Astrocyte (in vitro differentiated cells and primary cell): ENCODE measurements around the gene JMJD6. TPM values are rescaled to one million over a fixed set of nuclear protein-coding genes. Genes with fewer than 3 reads are reported as not detected.

Experiments
- DNase-seq: peaks from one replicate; pipeline ENCODE4 v3.0.0-alpha.2; 2010; ENCODE audit warnings: low read depth
- FAIRE-seq: peaks from 2 replicates; lab custom pipeline; 2011; peaks lifted over from hg19 to GRCh38; lab: Jason Lieb, UNC
- H2AFZ ChIP-seq: 2 replicates; pipeline ENCODE4 v1.6.0; 2012; ENCODE audit warnings: low read depth, low read length, inconsistent platforms
- H3K27ac ChIP-seq: 2 replicates; pipeline ENCODE4 v1.5.1; 2011; ENCODE audit warnings: low read depth, low read length, inconsistent platforms
- H3K27me3 ChIP-seq: 2 replicates; pipeline ENCODE4 v1.6.0; 2011; ENCODE audit warnings: low read length, inconsistent platforms; ENCODE audit not compliant: insufficient read depth
- H3K36me3 ChIP-seq: 2 replicates; pipeline ENCODE4 v1.5.1; 2011; ENCODE audit warnings: low read length, inconsistent platforms; ENCODE audit not compliant: insufficient read depth
- H3K4me1 ChIP-seq: 2 replicates; pipeline ENCODE4 v1.5.1; 2011; ENCODE audit warnings: low read length, inconsistent platforms; ENCODE audit not compliant: insufficient read depth
- H3K4me2 ChIP-seq: 2 replicates; pipeline ENCODE4 v1.6.0; 2012; ENCODE audit warnings: low read length, inconsistent platforms
- H3K4me3 ChIP-seq: 2 replicates; pipeline ENCODE4 v1.5.1; 2011; ENCODE audit warnings: low read depth, mild to moderate bottlenecking, low read length, inconsistent platforms; ENCODE audit not compliant: insufficient read depth
- H3K79me2 ChIP-seq: 2 replicates; pipeline ENCODE4 v1.6.0; 2012; ENCODE audit warnings: mild to moderate bottlenecking, low read length, inconsistent platforms; ENCODE audit not compliant: insufficient read depth
- H3K9ac ChIP-seq: 2 replicates; pipeline ENCODE4 v1.6.0; 2012; ENCODE audit warnings: mild to moderate bottlenecking, low read length, inconsistent platforms
- H3K9me3 ChIP-seq: 2 replicates; pipeline ENCODE4 v1.5.1; 2012; ENCODE audit warnings: low read depth, mild to moderate bottlenecking, low read length, inconsistent platforms; ENCODE audit not compliant: insufficient read depth
- H4K20me1 ChIP-seq: 2 replicates; pipeline ENCODE4 v1.6.0; 2012; ENCODE audit warnings: low read length, inconsistent platforms; ENCODE audit not compliant: insufficient read depth
- H3K27ac Mint-ChIP-seq: one replicate; pipeline ENCODE4 v1.8.0; 2021; ENCODE audit warnings: mild to moderate bottlenecking, mixed read lengths; ENCODE audit not compliant: unreplicated experiment
- H3K27me3 Mint-ChIP-seq: one replicate; pipeline ENCODE4 v1.8.0; 2021; ENCODE audit warnings: low read depth, mixed read lengths; ENCODE audit not compliant: unreplicated experiment
- H3K36me3 Mint-ChIP-seq: one replicate; pipeline ENCODE4 v1.8.0; 2021; ENCODE audit warnings: low read depth, mixed read lengths; ENCODE audit not compliant: unreplicated experiment
- H3K4me1 Mint-ChIP-seq: one replicate; pipeline ENCODE4 v1.8.0; 2021; ENCODE audit warnings: low read depth, mixed read lengths; ENCODE audit not compliant: unreplicated experiment
- H3K4me3 Mint-ChIP-seq: one replicate; pipeline ENCODE4 v1.8.0; 2021; ENCODE audit warnings: mild to moderate bottlenecking, moderate library complexity, mixed read lengths; ENCODE audit not compliant: unreplicated experiment
- H3K9me3 Mint-ChIP-seq: one replicate; pipeline ENCODE4 v1.8.0; 2021; ENCODE audit warnings: mild to moderate bottlenecking, mixed read lengths; ENCODE audit not compliant: unreplicated experiment
- CTCF ChIP-seq: IDR thresholded peaks from 2 replicates; pipeline ENCODE4 v1.5.1; 2011; ENCODE audit warnings: low read depth, mild to moderate bottlenecking, inconsistent platforms, low read length, moderate library complexity; ENCODE audit not compliant: insufficient read depth
- EZH2 ChIP-seq: IDR thresholded peaks from 2 replicates; pipeline ENCODE4 v1.6.1; 2012; ENCODE audit warnings: mild to moderate bottlenecking, low read length, inconsistent platforms; ENCODE audit not compliant: insufficient read depth
- total RNA-seq: library from RNA; stranded (reverse); gene quantifications from 2 replicates; pipeline ENCODE4 v1.2.1, GENCODE V29; 2021

Gene JMJD6
- total RNA-seq, 1 donor from 2014 or later, result 45.5 TPM

DNA sequence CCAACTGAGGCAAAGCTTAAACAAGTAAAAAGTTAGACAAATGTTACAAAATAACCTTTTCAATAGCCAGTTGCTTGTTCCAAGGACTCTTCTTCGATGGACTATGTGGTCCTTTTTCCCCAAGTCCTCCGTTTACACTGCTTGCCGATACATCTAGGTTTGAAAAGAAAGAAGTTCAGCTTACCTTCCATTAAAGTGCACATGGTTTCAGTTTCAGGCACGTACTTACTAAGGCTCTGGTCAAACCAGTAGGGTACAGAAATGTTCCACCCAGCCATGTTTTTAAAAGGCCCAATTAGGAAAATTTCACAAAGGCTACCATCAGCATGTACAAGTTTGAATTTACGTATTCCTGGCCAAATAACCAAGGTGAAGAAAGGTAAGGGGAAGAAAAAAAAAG lies 8.6 kb upstream of the JMJD6 start:
- DNase-seq, result no peak
- peaks cover 80% of the 10 kb centered on the region for H3K79me2 ChIP-seq
- H3K4me1 Mint-ChIP-seq, result peaks cover 18% of the 10 kb centered on the region

DNA sequence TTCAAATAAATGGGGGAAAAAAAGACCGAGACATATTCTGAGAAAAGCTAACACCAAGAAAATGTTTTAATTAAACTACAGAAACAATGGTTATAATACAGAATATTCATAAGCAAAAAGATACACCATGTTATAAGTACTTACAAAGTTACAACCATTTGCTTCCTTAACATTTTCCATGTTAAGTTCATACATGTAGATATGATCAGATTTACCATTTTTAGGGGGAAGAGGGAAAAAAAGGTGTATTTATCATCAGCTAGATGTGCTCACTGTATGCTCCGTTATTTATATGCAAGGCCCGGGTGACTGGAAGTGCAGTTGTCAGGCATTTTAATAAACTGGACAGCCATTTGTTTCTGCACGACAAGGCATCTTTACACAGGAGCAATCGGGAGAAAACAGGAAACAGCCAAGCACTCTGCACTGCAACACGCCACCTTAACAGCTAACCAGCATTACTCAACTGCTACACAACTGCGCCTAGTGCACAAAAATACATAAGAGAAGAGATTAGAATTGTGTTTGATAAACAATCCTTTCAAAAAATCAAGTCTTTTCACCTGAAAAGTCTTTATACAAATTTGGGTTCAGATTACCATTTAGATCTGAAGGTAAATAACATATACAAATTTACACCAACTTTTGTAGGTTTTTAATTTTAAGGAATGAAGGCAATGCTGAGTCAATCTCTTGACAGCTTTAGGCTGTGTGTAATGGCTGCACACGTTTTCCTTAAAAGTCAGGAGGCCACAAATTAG lies 7.9 kb upstream of the JMJD6 start:
- Histone ChIP-seq H3K27ac (peak overlapping the region; percentile 18), H3K27me3 (no peaks in the 10 kb centered on the region), H3K4me3 (peak overlapping the region; percentile 92), H3K4me2 (peak overlapping the region; percentile 89), H3K9me3 (no peaks in the 10 kb centered on the region), H3K4me1 (peaks cover 35% of the 10 kb centered on the region), H2AFZ (no peak overlapping the region), H3K79me2 (peaks cover 81% of the 10 kb centered on the region), H3K9ac (peak overlapping the region; percentile 98), H4K20me1 (peaks cover 58% of the 10 kb centered on the region), H3K36me3 (peaks cover 45% of the 10 kb centered on the region)
- no peaks in the 10 kb centered on the region for H3K9me3 Mint-ChIP-seq
- DNase-seq (no peak), FAIRE-seq (no peak)
- peaks cover 18% of the 10 kb centered on the region for H3K36me3 Mint-ChIP-seq
- no peak for TF ChIP-seq EZH2
- peaks cover 20% of the 10 kb centered on the region for H3K4me1 Mint-ChIP-seq
- H3K27me3 Mint-ChIP-seq, result no peaks in the 10 kb centered on the region
- H3K27ac Mint-ChIP-seq, result no peak overlapping the region
- peak overlapping the region; percentile 99 for H3K4me3 Mint-ChIP-seq

More for the DNA sequence above, 8.6 kb upstream of the JMJD6 start:
- H2AFZ ChIP-seq, result no peak overlapping the region
- H3K4me3 ChIP-seq, result peak overlapping the region; percentile 92
- peak overlapping the region; percentile 89 for H3K4me2 ChIP-seq
- peaks cover 35% of the 10 kb centered on the region for H3K4me1 ChIP-seq
- no peak for FAIRE-seq
- peak overlapping the region; percentile 18 for H3K27ac ChIP-seq
- H3K9me3 ChIP-seq, result no peaks in the 10 kb centered on the region
- peak overlapping the region; percentile 98 for H3K9ac ChIP-seq
- TF ChIP-seq EZH2 (no peak), CTCF (no peak)
- no peaks in the 10 kb centered on the region for H3K27me3 Mint-ChIP-seq
- peaks cover 53% of the 10 kb centered on the region for H4K20me1 ChIP-seq
- no peaks in the 10 kb centered on the region for H3K27me3 ChIP-seq
- H3K36me3 ChIP-seq, result peaks cover 45% of the 10 kb centered on the region
- peak overlapping the region; percentile 98 for H3K27ac Mint-ChIP-seq
- H3K36me3 Mint-ChIP-seq, result peaks cover 15% of the 10 kb centered on the region
- no peaks in the 10 kb centered on the region for H3K9me3 Mint-ChIP-seq
- peak overlapping the region; percentile 99 for H3K4me3 Mint-ChIP-seq

GRCh38 chr17:76733618-76733957 lies 7.2 kb upstream of the JMJD6 start:
- H3K27ac ChIP-seq, result no peak overlapping the region
- peak overlapping the region; percentile 89 for H3K4me2 ChIP-seq
- H3K9me3 ChIP-seq, result no peaks in the 10 kb centered on the region
- H3K27me3 ChIP-seq, result no peaks in the 10 kb centered on the region
- peaks cover 45% of the 10 kb centered on the region for H3K36me3 ChIP-seq
- Mint-ChIP-seq H3K27me3 (no peaks in the 10 kb centered on the region), H3K27ac (peak overlapping the region; percentile 3), H3K36me3 (peaks cover 18% of the 10 kb centered on the region), H3K9me3 (no peaks in the 10 kb centered on the region), H3K4me1 (peaks cover 20% of the 10 kb centered on the region), H3K4me3 (peak overlapping the region; percentile 99)
- FAIRE-seq, result no peak
- H4K20me1 ChIP-seq, result peaks cover 59% of the 10 kb centered on the region
- H2AFZ ChIP-seq, result no peak overlapping the region
- DNase-seq, result no peak
- peaks cover 29% of the 10 kb centered on the region for H3K4me1 ChIP-seq
- peak overlapping the region; percentile 98 for H3K9ac ChIP-seq
- H3K79me2 ChIP-seq, result peaks cover 82% of the 10 kb centered on the region
- peak overlapping the region; percentile 92 for H3K4me3 ChIP-seq
- TF ChIP-seq EZH2, result no peak
